Measurements from ENCODE around the gene RFPL4A. TPM values are rescaled to one million over a fixed set of nuclear protein-coding genes. Genes with fewer than 3 reads are reported as not detected.

The RFPL4A gene
- total RNA-seq, 2 donors from 2014 or later = not detected

Other genes starting within 250 kb of the RFPL4A start
- gene SBK2, start 222.0 kb upstream of the RFPL4A start, total RNA-seq = not detected
- not detected for gene SBK3, start 213.6 kb upstream of the RFPL4A start, total RNA-seq
- 10 to 100 TPM in 1 of 2 donors, 1 to 10 TPM in 1; 6.5 to 10.2 TPM for gene ZNF579, start 178.2 kb upstream of the RFPL4A start, total RNA-seq
- gene FIZ1, start 159.6 kb upstream of the RFPL4A start, total RNA-seq = 10 to 100 TPM; 11.8 to 15.8 TPM
- gene ZNF524, start 158.8 kb upstream of the RFPL4A start, total RNA-seq = 10 to 100 TPM; 10.6 to 14.7 TPM
- 10 to 100 TPM; 15.4 to 20.7 TPM for gene ZNF865, start 153.4 kb upstream of the RFPL4A start, total RNA-seq
- gene ZNF784, start 134.5 kb upstream of the RFPL4A start, total RNA-seq = 1 to 10 TPM; 2.6 to 4.5 TPM
- gene ZNF580, start 118.1 kb upstream of the RFPL4A start, total RNA-seq = 10 to 100 TPM; 35.7 to 39.5 TPM
- gene ZNF581, start 115.4 kb upstream of the RFPL4A start, total RNA-seq = 10 to 100 TPM; 15.1 to 27.6 TPM
- 1 to 10 TPM; 1.9 to 3.3 TPM for gene CCDC106, start 110.9 kb upstream of the RFPL4A start, total RNA-seq
- 100 to 1,000 TPM; 266 to 434 TPM for gene U2AF2, start 104.1 kb upstream of the RFPL4A start, total RNA-seq
- gene EPN1, start 83.9 kb upstream of the RFPL4A start, total RNA-seq = 10 to 100 TPM; 40.7 to 63.9 TPM
- gene NLRP9, start 20.7 kb upstream of the RFPL4A start, total RNA-seq = not detected
- gene RFPL4AL1, start 10.0 kb downstream of the RFPL4A start, total RNA-seq = not detected
- gene NLRP11, start 72.9 kb downstream of the RFPL4A start, total RNA-seq = not detected
- gene NLRP4, start 77.4 kb downstream of the RFPL4A start, total RNA-seq = not detected
- not detected for gene NLRP13, start 173.2 kb downstream of the RFPL4A start, total RNA-seq
- not detected for gene NLRP8, start 188.7 kb downstream of the RFPL4A start, total RNA-seq
- gene NLRP5, start 227.7 kb downstream of the RFPL4A start, total RNA-seq = not detected

Measured in natural killer cell treated with Interleukin-12 subunit alpha and Interleukin-12 subunit beta and Interleukin-15 and Interleukin-18, amount 100 ng/mL, for 72 hours (primary cell).